ENCODE measurements around the gene BSDC1. TPM values are rescaled to one million over a fixed set of nuclear protein-coding genes. Genes with fewer than 3 reads are reported as not detected.
A peak's percentile ranks its signal among the peaks of the same experiment; 100 is the strongest.

Gene BSDC1
- total and polyA plus RNA-seq, 10 of the 15 experiments (the other 5 are each of a cell fraction or from before 2014, with no cell fraction given) = 3.0 to 39.7 (median 22.8) TPM

- Histone ChIP-seq H4K20me1 (ENCODE audit: control insufficient read depth, insufficient read depth) (no peaks in the 10 kb centered on the region), H3K9ac (ENCODE audit: control insufficient read depth, insufficient read depth, low read length) (peak overlapping the region; percentile 82), H3K9me3 (replicated peaks; ENCODE audit: control insufficient read depth, insufficient read depth, low read length) (no peaks in the 10 kb centered on the region; the same call in 2 of the 3 replicates), H3K79me2 (ENCODE audit: control insufficient read depth, insufficient read depth, low read length) (peaks cover 12% of the 10 kb centered on the region), H3K27me3 (replicated peaks in 1 of 2; ENCODE audit: control insufficient read depth in 2 of 2, insufficient read depth in 2 of 2, low read length in 1 of 2) (no peaks in the 10 kb centered on the region), H3K4me3 (peak overlapping the region; percentile 74), H3K4me1 (ENCODE audit: control insufficient read depth, insufficient read depth, low read length) (no peaks in the 10 kb centered on the region; the same call in 1 of the 2 replicates), H3K4me2 (ENCODE audit: control insufficient read depth, insufficient read depth) (peak overlapping the region; percentile 95), H2AFZ (ENCODE audit: control insufficient read depth, low read depth, low read length) (peak overlapping the region; percentile 99), H3K36me3 (ENCODE audit: control insufficient read depth in 2 of 2, insufficient read depth in 2 of 2, low read length in 1 of 2) (0 out of 4 replicates have a peak, but pooled peaks cover 0 to 6% of the 10 kb centered on the region in 2 experiments), H3K27ac (ENCODE audit: control insufficient read depth, insufficient read depth) (peak overlapping the region; percentile 76)
- WGBS (ENCODE audit: insufficient coverage, insufficient replicate concordance, low lambda C conversion rate, missing lambda C conversion rate) = 2% methylated on average over 14 of the region's 14 CpGs
- ChIA-PET SMC1A (ENCODE audit: uncharacterized antibody, unreplicated experiment) (interaction anchor here (0.7 to 2.0 kb wide), 14 partner anchors 10 to 217 kb away, joined by 3 to 15 read pairs (median 4); partner anchors contain the start of genes HDAC1 and MARCKSL1), RAD21 (ENCODE audit: unreplicated experiment) (interaction anchor here (0.7 to 2.4 kb wide), 23 partner anchors 15 to 287 kb away, joined by 3 to 14 read pairs (median 4); partner anchors contain the start of genes CCDC28B, KPNA6, MARCKSL1 and TXLNA), CTCF (interaction anchor here (0.7 to 2.7 kb wide), 17 partner anchors 9 to 318 kb away, joined by 3 to 17 read pairs (median 4); partner anchors contain the start of gene MARCKSL1), POLR2A (interaction anchor here (0.8 to 2.1 kb wide), 19 partner anchors 16 to 256 kb away, joined by 3 to 22 read pairs (median 4); partner anchors contain the start of genes HDAC1, MARCKSL1 and RBBP4)
- DNase-seq (ENCODE audit: low read depth, low spot score) = no peak
- BruUV-seq (replicated peaks) = TSS peak; percentile 98
- ATAC-seq = peak; percentile 4; the same call in 2 of the 3 replicates
- intact Hi-C loops (cut with micrococcal nuclease; ENCODE audit: unreplicated experiment) = loop anchor here (2.0 kb wide), 1 partner anchor 60 kb away; no protein-coding TSS in a partner anchor
- in situ Hi-C loops (cut with MboI) = no loop called here
- FAIRE-seq = no peak
- TF ChIP-seq ATF7 (IDR thresholded peaks at IDR 0.05; ENCODE audit: low read depth) (no peak), PKNOX1 (IDR thresholded peaks at IDR 0.05) (no peak), E2F4 (IDR thresholded peaks at IDR 0.05; ENCODE audit: low read depth, low read length) (no peak), SREBF1 (IDR thresholded peaks at IDR 0.05; ENCODE audit: low read length) (no peak), EED (IDR thresholded peaks at IDR 0.05; ENCODE audit: low read depth) (peak; percentile 41; the same call in 1 of the 2 replicates), PML (IDR thresholded peaks at IDR 0.05; ENCODE audit: low read length) (peak; percentile 64; the same call in 1 of the 2 replicates), ZBTB4 (CRISPR knock-in tag; IDR thresholded peaks at IDR 0.05) (no peak), POLR2AphosphoS5 (IDR thresholded peaks at IDR 0.05; ENCODE audit: low read length) (no peak; the same call in 1 of the 2 replicates), SP1 (IDR thresholded peaks at IDR 0.05; ENCODE audit: low read depth, low read length) (no peak), SMC3 (IDR thresholded peaks at IDR 0.05; ENCODE audit: borderline replicate concordance, low read length) (no peak), BCL11A (IDR thresholded peaks at IDR 0.05; ENCODE audit: low read depth, low read length) (no peak), RUNX3 (IDR thresholded peaks at IDR 0.05; ENCODE audit: low read length) (0 out of 2 replicates have a peak, but pooled peaks have one; percentile 4), FOXK2 (IDR thresholded peaks at IDR 0.05) (no peak), POU2F2 (IDR thresholded peaks at IDR 0.05; ENCODE audit: borderline replicate concordance, low read depth, low read length) (no peak), FOS (IDR thresholded peaks at IDR 0.05; ENCODE audit: borderline replicate concordance, extremely low read depth, insufficient read length) (no peak)
- TF ChIP-seq, protein P1, sequence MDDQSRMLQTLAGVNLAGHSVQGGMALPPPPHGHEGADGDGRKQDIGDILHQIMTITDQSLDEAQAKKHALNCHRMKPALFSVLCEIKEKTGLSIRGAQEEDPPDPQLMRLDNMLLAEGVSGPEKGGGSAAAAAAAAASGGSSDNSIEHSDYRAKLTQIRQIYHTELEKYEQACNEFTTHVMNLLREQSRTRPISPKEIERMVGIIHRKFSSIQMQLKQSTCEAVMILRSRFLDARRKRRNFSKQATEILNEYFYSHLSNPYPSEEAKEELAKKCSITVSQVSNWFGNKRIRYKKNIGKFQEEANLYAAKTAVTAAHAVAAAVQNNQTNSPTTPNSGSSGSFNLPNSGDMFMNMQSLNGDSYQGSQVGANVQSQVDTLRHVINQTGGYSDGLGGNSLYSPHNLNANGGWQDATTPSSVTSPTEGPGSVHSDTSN (IDR thresholded peaks at IDR 0.05; ENCODE audit: insufficient replicate concordance, low read depth, low read length) = no peak
These were observed 720 bp upstream of the BSDC1 start for GRCh38 chr1:32394890-32395432.

All from GM12878 (cell line).